ENCODE results near the gene CTTN. TPM values are rescaled to one million over a fixed set of nuclear protein-coding genes. Genes with fewer than 3 reads are reported as not detected.

CTTN gene
- total RNA-seq, 1 donor: 406 TPM

DNA sequence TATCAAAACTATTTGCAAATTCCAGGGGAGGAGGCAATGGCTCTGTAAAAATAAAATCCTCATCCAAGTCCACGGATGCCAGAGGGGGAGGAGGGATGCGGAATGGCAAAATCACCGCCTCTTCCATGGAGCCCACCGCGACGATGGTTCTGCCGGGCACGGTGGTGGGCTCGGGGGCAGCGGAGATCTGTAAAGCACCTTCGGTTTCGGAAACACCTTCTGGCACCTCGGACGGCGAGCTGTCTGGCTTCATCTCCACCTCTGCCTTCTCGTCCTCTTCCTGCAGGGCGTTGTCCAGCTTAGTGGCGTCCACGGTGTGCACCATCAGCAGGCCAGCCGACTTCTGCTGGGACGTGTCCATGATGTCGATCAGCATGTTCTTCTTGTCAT, 87.7 kb downstream of the CTTN start:
- DNase-seq (ENCODE audit: low read depth): no peak
- H3K4me3 ChIP-seq (ENCODE audit: low read depth, low read length): no peak overlapping the region

More for the DNA sequence above, 87.7 kb downstream of the CTTN start:
- TF ChIP-seq, protein P1, sequence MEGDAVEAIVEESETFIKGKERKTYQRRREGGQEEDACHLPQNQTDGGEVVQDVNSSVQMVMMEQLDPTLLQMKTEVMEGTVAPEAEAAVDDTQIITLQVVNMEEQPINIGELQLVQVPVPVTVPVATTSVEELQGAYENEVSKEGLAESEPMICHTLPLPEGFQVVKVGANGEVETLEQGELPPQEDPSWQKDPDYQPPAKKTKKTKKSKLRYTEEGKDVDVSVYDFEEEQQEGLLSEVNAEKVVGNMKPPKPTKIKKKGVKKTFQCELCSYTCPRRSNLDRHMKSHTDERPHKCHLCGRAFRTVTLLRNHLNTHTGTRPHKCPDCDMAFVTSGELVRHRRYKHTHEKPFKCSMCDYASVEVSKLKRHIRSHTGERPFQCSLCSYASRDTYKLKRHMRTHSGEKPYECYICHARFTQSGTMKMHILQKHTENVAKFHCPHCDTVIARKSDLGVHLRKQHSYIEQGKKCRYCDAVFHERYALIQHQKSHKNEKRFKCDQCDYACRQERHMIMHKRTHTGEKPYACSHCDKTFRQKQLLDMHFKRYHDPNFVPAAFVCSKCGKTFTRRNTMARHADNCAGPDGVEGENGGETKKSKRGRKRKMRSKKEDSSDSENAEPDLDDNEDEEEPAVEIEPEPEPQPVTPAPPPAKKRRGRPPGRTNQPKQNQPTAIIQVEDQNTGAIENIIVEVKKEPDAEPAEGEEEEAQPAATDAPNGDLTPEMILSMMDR (IDR thresholded peaks at IDR 0.05; ENCODE audit: insufficient read depth, low read depth, low read length): no peak

Other genes with a start within 250 kb of the CTTN start
- gene FADD, start 195.2 kb upstream of the CTTN start, total RNA-seq: 39.0 and 49.7 TPM in 2 replicates
- gene PPFIA1, start 127.8 kb upstream of the CTTN start, total RNA-seq: 60.9 and 69.5 TPM in 2 replicates